Type B pancreatic cell (in vitro differentiated cells): ENCODE results near the gene DEK. TPM values are rescaled to one million over a fixed set of nuclear protein-coding genes. Genes with fewer than 3 reads are reported as not detected.

Experiments
- DNase-seq: peaks from one replicate; pipeline ENCODE4 v3.0.0; 2021; ENCODE audit warnings: mixed read lengths; ENCODE audit not compliant: unreplicated experiment; ENCODE audit errors: extremely low spot score
- H3K27ac Mint-ChIP-seq: 2 replicates; pipeline ENCODE4 v1.8.0; 2021; ENCODE audit warnings: mild to moderate bottlenecking, mixed read lengths
- H3K27me3 Mint-ChIP-seq: 2 replicates; pipeline ENCODE4 v1.8.0; 2021; ENCODE audit warnings: mixed read lengths
- H3K36me3 Mint-ChIP-seq: 2 replicates; pipeline ENCODE4 v1.8.0; 2021; ENCODE audit warnings: mixed read lengths
- H3K4me1 Mint-ChIP-seq: one replicate; pipeline ENCODE4 v1.8.0; 2021; ENCODE audit warnings: mixed read lengths; ENCODE audit not compliant: unreplicated experiment
- H3K4me3 Mint-ChIP-seq: 2 replicates; pipeline ENCODE4 v1.8.0; 2021; ENCODE audit warnings: mild to moderate bottlenecking, mixed read lengths
- H3K9me3 Mint-ChIP-seq: 2 replicates; pipeline ENCODE4 v1.8.0; 2021; ENCODE audit warnings: mixed read lengths
- CTCF ChIP-seq: fragments of 200-600 bp; sonication (generic); conservative IDR thresholded peaks from 2 replicates; pipeline ENCODE4 v1.5.0; 2021; ENCODE audit warnings: antibody characterized with exemption, mild to moderate bottlenecking
- total RNA-seq: library from RNA; stranded (reverse); gene quantifications from 2 replicates; pipeline ENCODE4 v1.2.1, GENCODE V29; 2021; ENCODE audit warnings: low replicate concordance

DEK gene
- total RNA-seq, 1 donor from 2014 or later = 124 TPM

GRCh38 chr6:18219591-18219990, 44.7 kb downstream of the DEK start:
- Mint-ChIP-seq H3K27ac (no peak overlapping the region), H3K36me3 (peaks cover 46% of the 10 kb centered on the region), H3K4me3 (no peak overlapping the region), H3K27me3 (no peaks in the 10 kb centered on the region), H3K4me1 (no peaks in the 10 kb centered on the region), H3K9me3 (no peaks in the 10 kb centered on the region)
- TF ChIP-seq CTCF = no peak
- no peak for DNase-seq

GRCh38 chr6:18218233-18218632, 46.1 kb downstream of the DEK start:
- no peak for DNase-seq

GRCh38 chr6:18216411-18216810, 47.9 kb downstream of the DEK start:
- H3K27me3 Mint-ChIP-seq = no peaks in the 10 kb centered on the region
- H3K36me3 Mint-ChIP-seq = peaks cover 50% of the 10 kb centered on the region
- H3K4me1 Mint-ChIP-seq = peaks cover 5% of the 10 kb centered on the region
- H3K27ac Mint-ChIP-seq = peak overlapping the region; percentile 3
- TF ChIP-seq CTCF = no peak
- no peak overlapping the region for H3K4me3 Mint-ChIP-seq
- no peak for DNase-seq
- H3K9me3 Mint-ChIP-seq = no peaks in the 10 kb centered on the region

More at GRCh38 chr6:18218233-18218632, 46.1 kb downstream of the DEK start:
- no peak overlapping the region for H3K4me3 Mint-ChIP-seq
- peaks cover 5% of the 10 kb centered on the region for H3K4me1 Mint-ChIP-seq
- TF ChIP-seq CTCF = no peak
- no peak overlapping the region for H3K27ac Mint-ChIP-seq
- no peaks in the 10 kb centered on the region for H3K9me3 Mint-ChIP-seq
- H3K27me3 Mint-ChIP-seq = no peaks in the 10 kb centered on the region
- peaks cover 54% of the 10 kb centered on the region for H3K36me3 Mint-ChIP-seq

GRCh38 chr6:18215436-18215835, 48.9 kb downstream of the DEK start:
- peaks cover 5% of the 10 kb centered on the region for H3K4me1 Mint-ChIP-seq
- TF ChIP-seq CTCF = no peak
- no peaks in the 10 kb centered on the region for H3K9me3 Mint-ChIP-seq

GRCh38 chr6:18214003-18214402, 50.3 kb downstream of the DEK start:
- Mint-ChIP-seq H3K4me3 (no peak overlapping the region), H3K27ac (no peak overlapping the region), H3K36me3 (peaks cover 46% of the 10 kb centered on the region)

More at GRCh38 chr6:18215436-18215835, 48.9 kb downstream of the DEK start:
- no peak for DNase-seq
- Mint-ChIP-seq H3K4me3 (no peak overlapping the region), H3K27me3 (no peaks in the 10 kb centered on the region), H3K36me3 (peaks cover 46% of the 10 kb centered on the region), H3K27ac (no peak overlapping the region)

More at GRCh38 chr6:18214003-18214402, 50.3 kb downstream of the DEK start:
- DNase-seq = no peak
- Mint-ChIP-seq H3K27me3 (no peaks in the 10 kb centered on the region), H3K9me3 (no peaks in the 10 kb centered on the region), H3K4me1 (peaks cover 5% of the 10 kb centered on the region)
- TF ChIP-seq CTCF = no peak
